B cell (primary cell): Measurements from ENCODE around the gene PPP2R5D. TPM values are rescaled to one million over a fixed set of nuclear protein-coding genes. Genes with fewer than 3 reads are reported as not detected.

Experiments
- ATAC-seq: fragments of 200-7000 bp; cut with Tn5 transposase; one replicate; pipeline ENCODE4 v1.10.0; 2021; ENCODE audit warnings: low read depth, mild to moderate bottlenecking, moderate number of reproducible peaks, moderate library complexity
- CTCF ChIA-PET: fragments of 350-600 bp; sonication (Branson Sonifier 250); formaldehyde crosslinking; loops from one replicate; lab custom pipeline; 2021; ENCODE audit warnings: antibody characterized with exemption, inconsistent platforms; lab: Charles Lee
- POLR2A ChIA-PET: fragments of 350-600 bp; sonication (Branson Sonifier 250); formaldehyde crosslinking; loops from one replicate; lab custom pipeline; 2021; ENCODE audit warnings: antibody characterized with exemption; lab: Charles Lee
- DNase-seq: peaks from one replicate; pipeline ENCODE4 v3.0.0; 2013
- H2AFZ ChIP-seq: 2 replicates; pipeline ENCODE4 v1.6.1; 2012; ENCODE audit warnings: mild to moderate bottlenecking, low read depth, low read length; ENCODE audit not compliant: insufficient read depth, poor library complexity, severe bottlenecking
- H3K27ac ChIP-seq, 2 donors: 1 replicate in 1 of 2; 2 replicates in 1 of 2; pipeline ENCODE4 v1.5.1; 2012 to 2013; ENCODE audit warnings: low read length in 2 of 2, mild to moderate bottlenecking in 2 of 2, moderate library complexity in 1 of 2
- H3K27me3 ChIP-seq, 4 experiments: fragments of 200-600 bp in 1 of 4; sonication (generic) in 1 of 4; replicated peaks in 1 of 4; 1 replicate in 2 of 4; 2 replicates in 2 of 4; pipeline versions ENCODE4 v1.6.1 to v1.7.0; 2013 to 2016; ENCODE audit warnings: low read length in 3 of 4, mild to moderate bottlenecking in 2 of 4, mixed read lengths in 1 of 4, moderate library complexity in 1 of 4; ENCODE audit not compliant: insufficient read depth in 4 of 4, control insufficient read depth in 3 of 4; ENCODE audit errors: control extremely low read depth in 1 of 4
- H3K36me3 ChIP-seq, 2 experiments: replicated peaks in 1 of 2; 1 replicate in 1 of 2; 2 replicates in 1 of 2; pipeline versions ENCODE4 v1.6.1 to v1.7.1; 2013; ENCODE audit warnings: low read length in 1 of 2; ENCODE audit not compliant: insufficient read depth in 2 of 2, control insufficient read depth in 1 of 2; ENCODE audit errors: control extremely low read depth in 1 of 2, extremely low read depth in 1 of 2
- H3K4me1 ChIP-seq, 2 donors: fragments of 200-600 bp in 1 of 2; sonication (generic) in 1 of 2; 1 replicate in 1 of 2; 2 replicates in 1 of 2; pipeline versions ENCODE4 v1.5.1 to v1.6.1; 2013 to 2017; ENCODE audit warnings: low read length in 2 of 2; ENCODE audit not compliant: control insufficient read depth in 2 of 2, insufficient read depth in 2 of 2
- H3K4me2 ChIP-seq: replicated peaks from 2 replicates; pipeline ENCODE3; 2012; ENCODE audit warnings: mild to moderate bottlenecking, low read depth, low read length; ENCODE audit not compliant: poor library complexity, severe bottlenecking
- H3K4me3 ChIP-seq, 5 experiments: fragments of 200-600 bp in 1 of 5; sonication (generic) in 1 of 5; 1 replicate in 3 of 5; 2 replicates in 2 of 5; pipeline versions ENCODE4 v1.5.1 to v1.7.0; 2011 to 2016; ENCODE audit warnings: low read length in 4 of 5, mild to moderate bottlenecking in 4 of 5, low read depth in 2 of 5, control low read depth in 1 of 5, moderate library complexity in 1 of 5; ENCODE audit not compliant: insufficient read depth in 1 of 5; ENCODE audit errors: control extremely low read depth in 1 of 5, extremely low read depth in 1 of 5
- H3K79me2 ChIP-seq: fragments of 200-600 bp; sonication (generic); one replicate; pipeline ENCODE4 v1.6.0; 2016; ENCODE audit warnings: low read length; ENCODE audit not compliant: control insufficient read depth, insufficient read depth
- H3K9ac ChIP-seq: fragments of 200-600 bp; sonication (generic); 2 replicates; pipeline ENCODE4 v1.6.1; 2017; ENCODE audit warnings: mild to moderate bottlenecking, low read length, moderate library complexity
- H3K9me3 ChIP-seq, 3 donors: one replicate each; pipeline versions ENCODE4 v1.6.1 to v1.7.1; 2013; ENCODE audit warnings: low read length in 2 of 3; ENCODE audit not compliant: control insufficient read depth in 2 of 3, insufficient read depth in 1 of 3; ENCODE audit errors: control extremely low read depth in 1 of 3
- H4K20me1 ChIP-seq: 2 replicates; pipeline ENCODE4 v1.6.0; 2012; ENCODE audit warnings: mild to moderate bottlenecking, low read length; ENCODE audit not compliant: insufficient read depth, control insufficient read depth, poor library complexity, severe bottlenecking
- H3K27ac Mint-ChIP-seq: one replicate; pipeline ENCODE4 v1.8.0; 2021; ENCODE audit warnings: mixed read lengths
- H3K27me3 Mint-ChIP-seq: one replicate; pipeline ENCODE4 v1.8.0; 2021; ENCODE audit warnings: mixed read lengths
- H3K4me1 Mint-ChIP-seq: one replicate; pipeline ENCODE4 v1.8.0; 2021; ENCODE audit warnings: mixed read lengths
- H3K4me3 Mint-ChIP-seq: one replicate; pipeline ENCODE4 v1.8.0; 2021; ENCODE audit warnings: mixed read lengths
- H3K9me3 Mint-ChIP-seq: one replicate; pipeline ENCODE4 v1.8.0; 2022; ENCODE audit warnings: mixed read lengths; ENCODE audit not compliant: insufficient read depth
- CTCF ChIP-seq: fragments of 200-600 bp; IDR thresholded peaks from one replicate; pipeline ENCODE4 v1.8.0; 2022; ENCODE audit warnings: antibody characterized with exemption, mild to moderate bottlenecking
- EZH2 ChIP-seq: IDR thresholded peaks from 2 replicates; pipeline ENCODE4 v1.6.1; 2012; ENCODE audit warnings: borderline replicate concordance, low read depth, mild to moderate bottlenecking, moderate library complexity, low read length; ENCODE audit not compliant: insufficient read depth, poor library complexity, severe bottlenecking
- WGBS: methylation state at CpG from one replicate; pipeline ENCODE4 v1.1.5; 2013; ENCODE audit warnings: missing lambda C conversion rate; ENCODE audit not compliant: insufficient coverage; 5-methylcytosine and 5-hydroxymethylcytosine counted together
- intact Hi-C: fragments of 100-400 bp; cut with micrococcal nuclease; formaldehyde crosslinking; loops from one replicate; pipeline ENCODE4 v1.10.0; 2022
- polyA plus RNA-seq: library from polyadenylated mRNA; depleted of rRNA; stranded (reverse); fragments of >200 nt; gene quantifications from 2 replicates; pipeline ENCODE4 v1.2.3, GENCODE V29; 2012
- total RNA-seq, 2 donors: library from RNA; stranded (reverse); fragments of 120-200 nt in 1 of 2; gene quantifications; 1 replicate in 1 of 2; 2 replicates in 1 of 2; pipeline versions ENCODE4 v1.2.3 to v1.2.4, GENCODE V29; 2013 to 2022

PPP2R5D gene
- total and polyA plus RNA-seq, 2 donors (not counting 1 experiment from before 2014, with no cell fraction given), result 23.2 to 23.6 TPM

GRCh38 chr6:43060034-43060754 lies 75.8 kb downstream of the PPP2R5D start:
- Histone ChIP-seq H3K4me3 (peak overlapping the region; percentile 76 to 96 (median 89)), H3K27ac (peak overlapping the region; percentile 76 to 86), H3K9me3 (no peaks in the 10 kb centered on the region), H3K79me2 (peaks cover 33% of the 10 kb centered on the region), H3K4me1 (peaks cover 16 to 22% of the 10 kb centered on the region in 2 donors), H4K20me1 (peaks cover 11% of the 10 kb centered on the region), H3K36me3 (peaks cover 0 to 18% of the 10 kb centered on the region in 2 experiments), H2AFZ (peak overlapping the region; percentile 89), H3K4me2 (peak overlapping the region; percentile 87), H3K9ac (peak overlapping the region; percentile 79), H3K27me3 (no peaks in the 10 kb centered on the region)
- POLR2A ChIA-PET, result interaction anchor here (1.1 kb wide), 1 partner anchor 46 kb away, joined by 9 read pairs; the partner anchor contains the start of genes KLHDC3 and MEA1
- no peaks in the 10 kb centered on the region for H3K9me3 Mint-ChIP-seq
- intact Hi-C loops, result no loop called here
- peak overlapping the region; percentile 99 for H3K4me3 Mint-ChIP-seq
- DNase-seq (no peak), ATAC-seq (no peak)
- peak overlapping the region; percentile 100 for H3K27ac Mint-ChIP-seq
- peaks cover 37% of the 10 kb centered on the region for H3K4me1 Mint-ChIP-seq
- no peaks in the 10 kb centered on the region for H3K27me3 Mint-ChIP-seq
- TF ChIP-seq EZH2, result no peak
- no peak for TF ChIP-seq CTCF
- 17% methylated on average over 10 of the region's 15 CpGs for WGBS
- CTCF ChIA-PET, result interaction anchor here (0.7 to 1.2 kb wide), 3 partner anchors 39 to 1013 kb away, joined by 3 read pairs; partner anchors contain the start of gene RRP36
